DMS153 (cell line): ENCODE results near the gene NDUFB2.
"Not testable (repeated sequence)": the region's sequence is repeated elsewhere in the genome, so short reads cannot be mapped to it uniquely, and the experiment has no call there.

Experiments
- DNase-seq: peaks from one replicate; lab custom pipeline; 2025; lab: John Stamatoyannopoulos, UW

The NDUFB2 gene

DNA sequence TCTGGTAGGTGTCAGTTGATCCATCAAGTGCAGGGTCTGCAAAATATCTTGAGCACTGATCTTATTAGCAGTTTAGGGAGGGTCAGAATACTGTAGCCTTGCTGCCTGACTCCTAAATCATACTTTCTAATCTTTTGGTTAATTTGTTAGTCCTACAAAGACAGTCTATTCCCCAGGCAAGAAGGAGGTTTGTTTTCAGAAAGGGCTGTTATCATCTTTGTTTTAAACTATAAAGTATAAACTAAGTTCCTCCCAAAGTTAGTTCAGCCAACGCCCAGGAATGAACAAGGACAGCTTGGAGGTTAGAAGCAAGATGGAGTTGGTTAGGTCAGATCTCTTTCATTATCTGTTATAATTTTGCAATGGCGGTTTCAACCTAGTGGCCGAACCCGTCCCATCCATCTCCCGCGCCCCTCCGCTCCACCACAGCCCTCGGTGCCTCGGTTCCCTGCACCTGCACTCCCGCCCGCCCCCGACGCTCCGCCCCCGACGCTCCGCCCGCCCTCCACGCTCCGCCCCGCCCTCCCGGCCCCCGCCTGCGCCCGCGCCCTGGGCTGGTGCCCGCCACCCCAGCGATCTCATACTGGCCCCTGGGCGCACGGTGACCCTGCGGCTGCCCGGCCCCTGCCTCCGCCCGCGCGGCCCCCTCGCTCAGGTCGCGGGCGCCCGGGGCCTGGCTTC lies 24.0 kb upstream of the NDUFB2 start, which contains the start of gene ADCK2:
ADCK2 (plus strand) TSS at position 564 of the 681 bp plus-strand sequence. CDS start 386 bp downstream, outside the sequence.
- DNase-seq = no peak

GRCh38 chr7:140673063-140673773 lies 23.3 kb upstream of the NDUFB2 start:
- DNase-seq = peak; percentile 37

DNA sequence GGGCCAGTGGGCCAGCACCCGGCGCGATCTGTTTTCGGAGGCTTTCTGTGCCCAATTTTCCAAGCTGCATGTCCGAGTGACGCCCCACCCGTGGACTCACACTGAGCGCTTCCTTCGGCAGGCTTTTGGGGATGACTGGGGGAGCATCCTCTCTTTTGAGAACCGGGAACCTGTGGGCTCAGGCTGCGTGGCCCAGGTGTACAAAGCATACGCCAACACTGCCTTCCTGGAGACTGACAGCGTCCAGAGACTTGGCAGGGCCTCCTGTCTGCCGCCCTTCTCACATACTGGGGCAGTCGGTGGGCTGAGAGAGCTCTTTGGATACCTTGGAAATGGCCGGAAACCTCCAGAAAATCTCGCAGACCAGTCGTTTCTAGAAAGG lies 22.7 kb upstream of the NDUFB2 start:
- no peak for DNase-seq

DNA sequence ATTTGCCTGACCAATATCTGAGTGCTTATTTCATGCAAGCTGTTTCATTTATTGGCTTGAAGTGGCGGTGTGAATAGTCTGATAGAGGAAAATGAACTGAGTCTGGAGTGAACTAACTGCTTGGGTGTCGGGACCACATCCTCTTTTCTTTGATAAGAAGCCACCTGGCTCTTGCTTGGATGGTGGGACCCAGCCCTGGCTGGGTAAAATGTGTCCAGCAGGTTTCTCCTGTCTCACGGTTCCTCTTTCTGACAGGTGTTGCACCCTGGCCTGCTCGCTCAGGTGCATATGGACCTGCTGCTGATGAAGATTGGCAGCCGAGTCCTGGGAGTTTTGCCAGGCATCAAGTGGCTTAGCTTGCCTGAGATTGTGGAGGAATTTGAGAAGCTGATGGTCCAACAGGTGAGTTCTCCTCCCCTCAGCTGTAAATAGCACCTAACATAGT lies 22.1 kb upstream of the NDUFB2 start:
- no peak for DNase-seq

- DNase-seq = peak; percentile 4
Observed at GRCh38 chr7:140674899-140675701, 21.4 kb upstream of the NDUFB2 start.

DNA sequence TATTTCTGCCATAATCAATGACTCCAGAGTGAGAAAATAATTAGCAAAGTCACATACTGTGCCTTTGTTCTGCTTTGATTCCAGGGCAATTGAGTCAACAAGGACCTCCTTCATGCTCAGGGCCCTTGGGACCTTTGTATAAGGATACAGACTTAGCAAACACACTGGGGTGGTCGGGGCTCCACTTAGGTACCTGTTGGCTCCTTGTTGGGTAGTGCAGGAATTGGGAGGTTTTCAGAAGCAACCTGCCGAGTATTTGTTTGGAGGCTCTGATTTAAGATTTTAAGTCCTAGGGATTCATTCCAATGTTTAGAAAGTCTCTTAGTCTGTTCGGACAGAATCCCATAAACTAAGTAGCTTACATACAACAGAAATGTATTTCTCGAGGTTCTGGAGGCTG lies 20.8 kb upstream of the NDUFB2 start:
- no peak for DNase-seq

- no peak for DNase-seq
Observed at GRCh38 chr7:140676306-140676705, 20.2 kb upstream of the NDUFB2 start.

GRCh38 chr7:140676956-140677355 lies 19.6 kb upstream of the NDUFB2 start:
- DNase-seq = not testable (repeated sequence)

DNA sequence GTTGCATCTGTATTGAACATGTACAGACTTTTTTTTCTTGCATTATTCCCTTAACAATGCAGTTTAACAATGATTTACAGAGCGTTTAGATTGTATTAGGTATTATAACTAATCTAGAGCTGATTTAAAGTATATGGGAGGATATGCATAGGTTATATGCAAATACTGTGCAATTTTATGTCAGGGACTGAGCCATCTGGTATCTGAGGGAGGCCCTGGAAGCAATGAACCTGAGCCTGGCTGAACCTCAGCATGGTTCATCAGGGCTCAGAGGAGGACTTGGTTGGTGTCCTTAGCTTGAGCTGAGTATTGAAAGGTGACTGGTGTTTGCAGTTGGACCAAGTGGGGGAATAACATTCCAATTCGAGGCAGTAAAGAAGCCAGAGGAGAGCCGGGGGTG lies 19.0 kb upstream of the NDUFB2 start:
- DNase-seq = no peak

- no peak for DNase-seq
Observed at GRCh38 chr7:140678081-140678815, 18.3 kb upstream of the NDUFB2 start.

GRCh38 chr7:140678816-140679130 lies 17.7 kb upstream of the NDUFB2 start:
- DNase-seq = no peak

GRCh38 chr7:140679186-140679585 lies 17.3 kb upstream of the NDUFB2 start:
- DNase-seq = no peak

GRCh38 chr7:140680886-140681285 lies 15.6 kb upstream of the NDUFB2 start:
- no peak for DNase-seq

- no peak for DNase-seq
Observed at GRCh38 chr7:140681766-140682165, 14.7 kb upstream of the NDUFB2 start.

GRCh38 chr7:140683657-140684056 lies 12.9 kb upstream of the NDUFB2 start:
- no peak for DNase-seq

GRCh38 chr7:140684066-140684950 lies 12.2 kb upstream of the NDUFB2 start:
- DNase-seq = no peak

DNA sequence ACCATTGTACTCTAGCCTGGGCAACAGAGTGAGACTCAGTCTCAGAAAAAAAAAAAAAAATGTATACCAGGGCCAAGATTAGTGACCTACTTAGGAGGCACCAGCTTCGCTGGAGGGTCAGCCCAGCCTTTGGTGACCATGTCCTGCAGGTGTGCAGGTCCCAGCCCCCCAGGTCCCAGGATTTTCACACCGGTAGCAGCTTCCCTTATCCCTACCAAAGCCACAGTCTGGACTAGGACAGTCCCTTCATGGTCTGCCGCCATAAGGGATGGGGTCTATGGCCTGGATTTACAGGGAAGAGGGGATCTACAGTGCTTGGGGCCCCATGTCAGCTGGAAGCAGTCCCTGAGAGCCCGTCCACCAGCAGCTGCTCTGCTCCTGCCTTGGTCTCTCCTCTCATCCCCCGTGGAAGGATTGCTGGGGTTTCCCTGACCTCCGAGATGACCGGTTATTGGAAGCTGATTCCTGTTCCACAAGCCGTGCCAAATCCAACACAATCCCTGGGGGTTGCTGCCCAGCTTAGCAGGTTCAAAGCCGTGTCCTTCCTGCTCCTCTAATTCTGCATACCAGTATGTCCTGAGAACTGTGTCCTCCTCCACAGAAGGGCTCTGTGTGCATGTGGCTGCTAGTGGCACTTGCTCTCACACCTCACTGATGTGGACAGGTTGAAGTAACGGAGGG lies 11.0 kb upstream of the NDUFB2 start:
- no peak for DNase-seq

DNA sequence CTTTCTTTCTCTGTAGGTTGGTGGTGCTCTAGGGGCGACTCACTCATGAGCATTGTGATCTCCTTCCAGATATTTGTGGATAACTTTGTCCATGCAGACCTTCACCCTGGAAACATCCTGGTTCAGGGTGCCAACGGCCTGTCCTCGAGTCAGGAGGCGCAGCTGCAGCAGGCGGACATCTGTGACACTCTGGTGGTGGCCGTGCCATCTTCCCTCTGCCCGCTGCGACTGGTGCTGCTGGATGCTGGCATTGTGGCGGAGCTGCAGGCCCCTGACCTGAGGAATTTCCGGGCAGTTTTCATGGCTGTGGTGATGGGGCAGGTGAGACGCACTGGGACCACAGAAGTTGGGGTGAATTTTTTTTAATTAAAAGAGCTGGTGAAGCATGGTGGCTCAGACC lies 9.6 kb upstream of the NDUFB2 start:
- DNase-seq = no peak

GRCh38 chr7:140688341-140688740 lies 8.2 kb upstream of the NDUFB2 start:
- DNase-seq = no peak
